GM19035 (cell line): ENCODE measurements around the gene NKAIN2.

Source experiments
- ATAC-seq: cut with Tn5 transposase; IDR thresholded peaks from one replicate; pipeline ENCODE4 v1.9.1; 2021; ENCODE audit not compliant: unreplicated experiment

The NKAIN2 gene

DNA sequence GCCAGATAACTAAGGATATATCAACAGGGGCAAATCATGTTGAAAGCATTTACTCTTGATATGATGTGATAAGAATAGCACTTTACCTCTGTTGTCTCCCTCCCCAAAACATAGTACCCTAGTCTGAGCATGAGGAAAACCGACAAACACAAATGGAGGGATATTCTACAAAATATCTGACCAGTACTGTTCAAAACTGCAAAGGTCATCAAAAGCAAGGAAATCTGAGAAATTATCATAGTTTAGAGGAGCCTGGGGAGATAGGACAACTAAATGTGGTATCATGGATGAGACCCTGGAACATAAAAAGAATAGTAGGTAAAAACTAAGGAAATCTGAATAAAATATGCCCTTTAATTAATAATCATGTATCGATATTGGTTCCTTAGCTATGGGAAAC, 675.2 kb downstream of the NKAIN2 start:
- no peak for ATAC-seq

DNA sequence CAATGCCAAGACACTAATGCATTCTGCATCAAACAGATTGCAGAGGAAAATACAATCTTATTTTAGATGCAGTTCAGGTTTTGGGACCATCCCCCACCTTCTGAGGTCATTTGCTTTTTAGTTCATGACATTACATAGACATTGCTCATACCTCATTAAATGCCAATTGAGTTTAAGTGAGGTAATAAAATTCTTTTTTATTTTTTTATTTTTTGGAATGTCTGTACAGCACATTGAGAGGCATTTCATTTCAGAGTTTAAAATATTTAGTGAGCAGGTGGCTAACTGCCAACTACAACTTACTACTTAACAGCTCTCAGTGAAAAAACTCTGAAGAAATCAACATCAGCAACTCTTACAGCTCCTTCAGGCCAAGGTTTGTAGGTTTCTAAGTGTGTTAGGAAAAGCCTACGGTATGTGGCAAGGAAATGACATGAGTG, 676.3 kb downstream of the NKAIN2 start:
- ATAC-seq: no peak

DNA sequence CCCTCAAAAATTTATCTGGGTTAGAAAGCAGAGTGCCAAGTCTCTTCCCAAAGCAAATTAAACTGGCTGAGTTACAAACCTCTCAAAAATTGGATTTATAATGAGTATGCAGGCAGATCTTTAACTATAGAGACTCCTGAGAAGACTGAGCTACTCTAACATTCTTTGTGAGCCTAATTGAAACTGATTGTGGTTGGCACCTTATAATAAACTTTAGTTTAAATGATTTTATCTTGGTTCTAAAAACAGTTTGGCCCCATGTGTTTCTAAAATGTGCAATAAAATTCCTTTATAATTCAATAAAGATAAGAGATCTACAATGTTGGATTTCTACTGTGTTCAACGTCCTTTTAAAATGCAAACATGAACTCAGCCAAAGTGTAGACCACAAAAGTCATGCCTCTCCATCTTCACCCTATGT, 678.4 kb downstream of the NKAIN2 start:
- ATAC-seq: no peak

DNA sequence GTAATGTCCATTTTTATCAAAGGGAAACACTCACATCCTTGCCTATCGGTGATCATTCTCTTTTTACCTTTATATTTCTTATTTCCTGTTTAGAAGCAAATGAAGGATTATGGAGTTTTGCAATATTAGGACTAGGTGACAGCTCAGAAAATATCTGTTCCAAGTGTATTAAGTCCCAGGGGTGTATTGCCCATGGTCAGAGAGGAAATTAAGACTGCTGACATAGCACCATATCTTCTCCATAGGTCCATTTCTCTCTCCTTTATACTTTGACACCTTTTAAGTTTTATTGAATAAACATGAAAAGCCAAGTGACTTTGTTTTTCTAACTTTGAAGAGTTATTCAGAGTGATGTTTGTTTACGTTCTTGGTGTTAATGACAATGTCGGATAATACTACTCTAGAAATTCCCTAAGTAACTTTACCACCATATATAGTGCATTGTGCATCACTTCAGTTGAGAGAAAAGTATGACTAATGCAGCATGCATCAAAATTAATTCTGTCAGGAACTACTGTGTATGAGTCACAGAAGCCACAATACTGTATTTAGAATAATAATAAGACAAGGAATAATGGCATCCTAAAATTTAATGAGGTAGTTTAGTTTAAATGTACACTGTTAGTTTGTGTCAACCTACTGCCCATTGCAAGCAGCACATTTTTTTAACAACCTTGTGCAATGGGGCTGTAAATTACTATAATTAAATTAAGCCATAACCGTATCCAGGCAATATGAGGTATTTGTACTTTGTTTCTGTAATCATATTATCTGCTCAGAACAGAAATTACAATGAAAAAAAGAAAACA, 684.2 kb downstream of the NKAIN2 start:
- ATAC-seq: no peak

DNA sequence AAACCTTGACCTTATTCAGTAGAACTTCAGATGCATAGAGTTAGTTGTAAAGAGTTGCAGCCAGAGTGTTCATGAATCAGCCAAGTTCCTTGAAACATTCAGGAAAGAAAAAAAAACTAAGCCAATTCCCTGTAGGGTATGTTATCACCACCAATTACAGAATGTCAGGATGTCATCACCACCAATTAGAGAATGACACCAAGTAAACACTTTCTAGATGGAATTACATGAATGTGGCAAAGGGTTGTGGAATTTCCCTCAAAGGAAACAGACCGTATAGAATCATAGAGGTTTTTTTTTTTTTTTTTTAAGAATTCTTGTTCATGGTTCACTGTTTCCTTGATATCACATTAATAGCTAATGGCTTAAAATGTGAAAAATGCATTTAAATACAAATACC, 686.5 kb downstream of the NKAIN2 start:
- ATAC-seq: no peak

DNA sequence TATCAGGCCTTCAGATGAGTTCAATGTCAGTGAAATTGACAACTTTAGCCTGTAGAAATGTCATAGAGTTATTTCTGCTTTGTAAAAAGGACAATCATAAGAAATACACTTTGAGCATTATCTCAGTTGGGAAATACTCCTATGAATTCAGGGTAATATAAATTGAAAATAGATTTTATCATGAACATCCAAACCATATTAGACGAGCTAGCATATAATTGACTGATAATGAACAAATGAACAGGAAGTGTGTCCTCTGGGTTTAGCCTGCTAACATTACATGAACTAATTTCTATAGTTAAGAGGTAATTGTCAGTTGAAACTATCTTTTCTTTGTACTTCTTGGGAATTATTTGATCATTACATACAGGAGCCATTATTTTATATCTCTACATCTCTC, 689.6 kb downstream of the NKAIN2 start:
- no peak for ATAC-seq

DNA sequence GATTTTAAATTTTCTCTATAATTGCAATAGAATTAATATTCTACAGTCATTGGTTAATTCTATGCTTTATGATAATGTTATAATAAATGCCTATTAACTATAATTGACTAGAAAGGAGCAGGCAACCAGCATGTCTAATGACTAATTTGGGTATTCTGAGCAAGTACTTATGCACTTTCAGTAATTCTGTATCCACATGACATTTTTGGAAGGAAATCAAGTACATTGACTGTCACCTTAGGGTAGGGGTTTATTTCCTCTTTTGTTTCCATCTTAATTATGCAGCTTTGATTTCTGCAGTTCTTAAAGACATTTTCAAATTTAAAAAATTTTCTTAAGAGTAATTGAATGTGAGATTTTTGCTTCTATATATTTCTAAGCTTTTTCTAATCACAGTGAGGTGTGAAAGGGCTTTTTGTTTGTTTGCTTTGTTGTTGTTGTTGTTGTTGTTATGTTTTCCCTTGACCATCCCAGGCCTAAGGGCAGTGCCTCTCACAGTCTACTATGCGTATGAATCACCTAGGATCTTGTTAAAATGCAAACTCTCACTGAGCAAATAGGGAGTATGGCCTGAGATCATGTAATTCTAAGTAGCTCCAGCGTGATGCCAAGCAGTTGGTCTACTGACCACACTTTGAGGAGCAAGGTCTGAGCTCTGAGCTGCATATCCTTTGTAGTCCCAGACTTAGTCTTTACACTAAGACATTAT, 691.4 kb downstream of the NKAIN2 start:
- ATAC-seq: no peak

DNA sequence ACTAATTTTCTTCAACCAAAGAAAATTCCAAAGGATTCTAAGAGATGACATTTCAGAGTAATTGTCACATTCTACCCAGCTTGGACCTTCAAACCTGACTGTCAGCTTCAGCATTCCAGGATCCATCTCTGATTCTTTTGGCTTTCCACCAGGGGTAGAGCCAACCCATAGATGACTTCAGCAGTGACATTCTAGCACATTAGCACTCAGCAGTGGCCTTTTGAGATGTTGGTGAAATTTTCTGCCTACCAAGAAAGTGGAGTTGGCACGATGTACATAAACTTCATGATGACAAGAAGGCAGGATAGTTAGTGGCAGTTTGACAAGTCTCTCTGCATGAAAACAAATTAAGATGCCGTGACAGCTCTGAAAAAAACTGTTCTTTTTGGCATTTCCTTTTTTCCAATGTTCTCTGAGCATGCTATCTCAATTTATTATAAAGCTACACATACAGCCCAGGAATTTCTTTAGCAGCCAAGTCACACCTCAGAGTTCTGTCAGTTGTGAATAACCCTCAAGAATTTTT, 692.1 kb downstream of the NKAIN2 start:
- ATAC-seq: no peak

DNA sequence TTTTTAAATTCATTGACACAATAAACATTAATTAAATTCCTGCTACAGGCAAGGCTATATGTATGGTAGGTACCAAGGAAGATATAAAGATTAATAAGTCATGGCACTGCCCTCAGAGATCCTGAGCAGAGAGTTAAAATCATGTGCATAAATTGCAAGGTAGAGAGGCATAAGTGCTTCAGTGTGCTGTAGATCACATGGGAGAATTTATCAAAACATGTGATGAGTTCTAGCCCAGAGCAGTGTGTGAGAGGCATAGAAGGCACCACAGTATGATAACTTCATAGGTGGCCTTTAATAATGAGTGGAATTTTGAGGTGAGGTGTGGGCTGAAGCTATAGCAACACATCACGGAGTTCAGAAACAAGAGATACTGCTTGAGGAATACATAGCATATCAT, 692.7 kb downstream of the NKAIN2 start:
- ATAC-seq: no peak

DNA sequence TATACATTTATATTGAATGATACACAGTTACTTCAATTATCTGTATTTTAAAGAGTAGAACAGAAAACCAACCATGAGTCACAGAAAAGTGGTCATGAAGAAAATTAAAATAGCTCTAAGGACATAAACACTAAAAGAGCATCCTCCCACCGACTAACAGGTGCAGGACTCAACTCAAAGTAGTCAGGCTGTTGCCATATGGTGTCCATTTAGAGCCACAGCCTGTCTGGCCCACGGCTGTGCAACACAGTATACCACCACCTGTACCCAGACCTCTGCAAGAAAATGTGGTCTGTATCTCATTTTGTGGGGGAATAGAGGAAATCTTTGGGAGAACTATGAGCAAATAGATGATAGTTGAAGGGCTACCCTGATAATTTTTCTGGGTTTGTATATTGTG, 708.8 kb downstream of the NKAIN2 start:
- no peak for ATAC-seq

DNA sequence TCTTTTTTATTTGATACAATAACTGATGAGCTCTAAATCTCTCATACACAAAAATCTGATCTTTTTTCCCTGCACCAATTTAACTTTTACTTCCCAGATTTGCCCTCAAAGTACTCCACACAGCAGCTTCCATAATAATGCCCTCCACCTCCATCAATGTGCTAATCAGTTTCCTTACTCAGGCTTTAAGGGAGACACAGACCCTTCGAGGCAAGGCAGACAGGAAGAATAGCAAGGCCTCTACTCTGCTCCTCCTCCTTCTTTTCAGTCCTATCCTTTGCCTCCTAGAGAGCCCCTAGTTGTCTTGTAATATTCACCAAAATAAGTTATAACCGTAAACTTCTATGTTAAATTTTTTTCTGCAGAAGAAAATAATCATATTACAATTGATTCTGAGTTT, 713.7 kb downstream of the NKAIN2 start:
- ATAC-seq: no peak

DNA sequence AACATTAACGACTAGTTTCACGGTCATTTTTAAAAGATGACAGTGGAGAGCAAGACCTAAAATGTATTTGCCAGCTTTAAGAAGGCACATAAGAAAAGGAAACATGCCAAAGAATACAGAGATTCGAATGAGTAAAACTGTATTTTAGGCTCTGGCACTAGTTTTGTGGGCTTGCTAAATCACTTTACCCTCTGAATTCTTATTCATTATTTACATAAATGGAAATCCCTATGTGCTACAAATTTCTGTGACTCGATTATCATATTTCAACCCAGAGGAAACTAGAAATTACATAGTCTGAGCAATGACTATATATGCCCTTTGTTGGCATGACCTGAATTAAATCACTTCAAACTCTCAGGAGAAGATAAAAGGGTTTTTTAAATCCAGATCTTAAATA, 716.8 kb downstream of the NKAIN2 start:
- ATAC-seq: no peak

DNA sequence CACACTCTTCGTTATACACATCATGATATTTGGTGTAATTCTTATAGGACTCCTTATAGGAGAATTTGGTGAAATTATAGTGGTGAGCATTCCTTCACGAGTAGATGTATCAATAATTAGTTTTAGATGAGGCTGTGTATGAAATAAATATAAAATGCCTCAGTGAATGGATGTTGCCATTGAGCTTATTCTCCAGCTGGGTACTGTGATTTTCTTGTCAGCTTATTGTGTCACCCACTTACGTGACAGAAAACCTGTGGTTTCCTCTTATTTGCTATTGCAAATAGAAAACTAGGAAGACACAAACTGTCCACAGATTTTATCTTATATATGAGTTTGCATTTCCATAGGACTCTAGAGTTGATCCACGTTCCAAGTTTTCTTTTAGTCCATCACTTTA, 718.7 kb downstream of the NKAIN2 start:
- ATAC-seq: no peak

DNA sequence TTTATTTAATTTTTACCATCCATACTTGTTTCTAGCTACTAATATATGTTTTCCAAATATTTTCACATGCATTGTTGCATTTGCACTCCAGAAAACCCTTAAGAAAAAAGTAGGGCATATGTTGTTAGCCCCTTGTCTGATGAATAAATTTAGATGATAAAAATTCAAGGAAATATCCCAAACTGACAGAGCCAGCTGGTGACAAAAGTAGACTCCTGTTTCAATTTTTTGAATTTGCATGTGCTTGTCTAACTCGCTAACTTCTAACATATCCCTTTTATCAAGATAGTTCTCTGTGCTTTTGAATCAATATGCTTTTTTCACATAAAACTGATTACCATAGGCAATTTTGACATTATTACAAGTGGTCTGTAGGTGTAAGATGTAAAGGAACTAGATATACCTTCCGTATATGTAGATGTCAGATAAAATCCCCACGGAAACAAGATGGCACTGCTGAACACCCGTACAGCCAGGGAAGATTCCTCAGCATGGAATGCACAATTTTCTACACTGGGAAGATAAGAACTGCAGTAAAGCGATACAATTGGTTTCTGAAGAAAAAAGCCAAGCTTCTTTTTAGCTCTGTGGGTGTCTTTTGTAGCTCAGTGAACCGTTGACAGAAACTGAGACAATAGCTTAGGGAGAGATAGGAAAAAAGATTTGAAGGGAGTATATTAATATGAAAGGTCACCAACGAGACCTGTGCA, 721.0 kb downstream of the NKAIN2 start:
- no peak for ATAC-seq

DNA sequence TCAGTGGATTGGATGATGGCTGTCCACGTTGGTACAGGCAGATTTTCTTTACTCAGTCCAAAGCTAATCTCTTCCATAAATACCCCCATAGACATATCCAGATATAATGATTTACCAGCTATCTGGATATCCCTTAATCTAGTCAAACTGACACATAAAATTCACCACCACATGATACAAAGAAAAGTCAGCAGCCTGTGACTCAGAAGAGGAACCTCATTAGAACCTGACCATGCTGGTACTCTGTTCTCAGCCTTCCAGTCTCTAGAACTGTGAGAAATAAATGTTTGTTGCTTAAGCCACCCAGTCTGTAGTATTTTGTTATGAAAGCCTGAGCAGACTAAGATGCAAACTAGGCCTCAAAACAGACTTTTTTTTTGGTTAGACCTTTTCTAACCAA, 727.3 kb downstream of the NKAIN2 start:
- no peak for ATAC-seq

DNA sequence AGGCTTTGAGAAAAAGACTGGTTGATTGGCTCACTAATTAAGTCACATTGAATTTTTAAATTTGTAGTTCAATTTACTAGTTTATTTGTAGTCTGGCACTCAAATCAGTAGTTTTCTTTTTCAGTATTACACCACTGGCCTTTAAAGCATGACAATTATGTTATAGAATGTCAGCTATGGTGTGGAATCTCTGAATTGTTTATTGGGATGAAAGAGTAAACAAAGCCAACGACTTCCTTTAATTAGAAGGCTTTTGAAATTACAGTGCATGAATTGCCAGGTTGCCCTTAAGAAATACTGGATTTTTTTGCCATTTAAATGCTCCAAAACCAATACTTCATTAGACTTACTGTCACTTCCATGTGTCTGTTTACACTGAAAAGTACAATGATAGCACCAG, 731.6 kb downstream of the NKAIN2 start:
- ATAC-seq: no peak

DNA sequence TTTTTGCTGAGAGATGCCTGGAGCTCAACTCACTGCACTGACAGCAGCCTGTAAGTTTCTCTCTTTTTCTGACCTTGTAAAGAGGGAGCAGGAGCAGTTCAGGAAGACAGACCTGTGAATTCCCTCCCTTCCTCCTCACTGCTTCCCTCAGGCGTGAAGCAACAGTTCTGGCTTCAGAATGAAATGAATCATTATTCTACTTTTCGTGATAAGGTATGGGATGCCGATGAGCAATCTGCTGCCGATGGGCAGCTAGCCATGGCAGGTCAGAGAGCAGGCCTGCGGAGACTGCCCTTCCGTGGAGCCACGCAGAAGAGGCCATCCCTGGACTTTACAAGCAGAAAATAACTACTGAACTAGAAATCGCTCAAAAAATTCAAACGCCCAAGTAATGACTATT, 732.1 kb downstream of the NKAIN2 start:
- no peak for ATAC-seq

DNA sequence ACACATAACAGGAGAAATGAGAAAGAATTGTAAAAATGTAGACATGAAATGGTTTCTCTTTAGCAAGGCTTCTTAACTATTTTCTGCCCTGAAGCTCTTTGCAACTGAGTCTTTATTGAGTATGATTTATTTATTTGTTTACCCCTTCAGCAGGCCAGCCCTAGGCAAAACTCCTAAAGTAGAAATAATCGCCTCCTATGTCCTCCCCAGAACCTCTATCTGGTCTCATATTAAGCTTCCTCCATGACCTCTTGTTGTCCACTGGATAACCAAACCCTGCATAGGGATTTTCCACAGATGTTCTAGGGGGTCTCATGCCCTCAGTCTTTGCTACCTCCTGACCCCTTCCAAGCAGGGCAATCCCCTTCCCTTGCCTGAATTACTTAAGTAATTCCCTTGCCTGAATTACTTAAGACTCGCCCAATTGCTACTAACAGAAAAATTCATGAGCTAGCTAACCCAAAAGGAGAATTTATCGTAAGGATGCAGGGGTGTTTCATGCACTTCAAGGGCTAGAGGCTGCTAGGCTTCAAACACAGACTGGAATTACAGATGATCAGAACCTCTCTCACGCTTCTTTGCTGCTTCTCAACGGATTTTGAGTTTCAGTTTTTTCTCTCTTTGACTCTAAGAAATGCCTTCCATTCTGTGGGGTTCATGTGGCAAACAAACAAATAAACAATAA, 732.6 kb downstream of the NKAIN2 start:
- no peak for ATAC-seq

DNA sequence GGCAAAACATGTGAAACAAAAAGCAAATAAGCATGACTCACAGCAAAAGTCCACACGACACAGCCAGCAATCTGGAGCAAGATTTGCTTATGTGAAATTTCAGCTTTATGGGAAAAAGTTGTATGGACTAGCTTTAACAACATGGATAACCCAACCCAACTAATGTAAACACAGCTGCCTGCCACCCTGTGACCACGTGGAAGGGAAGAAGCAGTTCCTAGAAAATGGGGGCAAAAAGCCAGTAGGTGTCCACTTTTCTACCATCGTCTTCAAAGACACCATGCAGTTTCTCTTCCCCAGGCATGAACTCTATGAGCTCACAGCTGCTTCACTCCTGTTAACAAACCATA, 733.2 kb downstream of the NKAIN2 start:
- no peak for ATAC-seq

DNA sequence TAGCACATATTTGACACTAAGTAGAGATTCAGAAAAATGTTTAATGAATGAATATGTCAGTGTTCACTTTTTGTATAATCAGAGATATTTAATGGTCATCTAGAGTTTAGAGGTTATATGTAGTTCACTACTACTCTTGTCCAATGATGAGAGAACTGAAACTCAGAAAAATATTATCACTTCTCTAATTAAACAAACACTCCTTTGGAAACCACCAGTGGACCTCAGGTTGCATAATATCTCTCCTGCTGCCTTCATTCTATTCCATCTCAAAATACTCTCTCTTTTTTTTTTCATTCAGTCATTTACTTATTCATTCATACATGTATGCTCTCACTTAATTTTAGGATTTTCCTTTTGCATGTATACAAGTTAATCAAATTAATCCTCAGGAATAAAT, 735.4 kb downstream of the NKAIN2 start:
- no peak for ATAC-seq

DNA sequence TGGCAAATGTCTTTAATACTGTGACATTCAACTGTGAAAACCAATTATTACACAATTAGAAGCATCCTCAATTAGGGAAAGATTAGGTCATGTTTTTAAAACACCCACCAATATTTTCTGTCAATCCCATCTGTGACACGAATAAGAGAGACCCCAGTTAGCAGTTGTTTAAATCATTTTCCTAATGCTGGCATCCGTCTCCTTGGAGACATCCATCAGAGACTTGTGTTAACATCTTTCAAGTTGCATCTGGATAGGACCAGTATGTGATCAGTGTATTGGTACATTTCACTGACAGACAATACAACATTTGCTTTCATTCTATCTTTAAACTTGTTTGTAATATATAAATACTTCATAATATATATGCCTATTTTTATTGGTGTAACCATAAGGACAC, 737.9 kb downstream of the NKAIN2 start:
- no peak for ATAC-seq
